Hepatocyte (in vitro differentiated cells): ENCODE data around the gene IER3. TPM values are rescaled to one million over a fixed set of nuclear protein-coding genes. Genes with fewer than 3 reads are reported as not detected.

Source experiments
- DNase-seq: peaks from one replicate; pipeline ENCODE4 v3.0.0-alpha.2; 2016; ENCODE audit warnings: low spot score
- H2AFZ ChIP-seq: fragments of 200-600 bp; sonication (generic); 2 replicates; pipeline ENCODE4 v1.6.0; 2016; ENCODE audit warnings: antibody characterized with exemption, mild to moderate bottlenecking
- H3K27ac ChIP-seq: fragments of 200-600 bp; sonication (generic); 2 replicates; pipeline ENCODE4 v1.5.1; 2016; ENCODE audit warnings: mild to moderate bottlenecking
- H3K27me3 ChIP-seq: fragments of 200-600 bp; sonication (generic); 2 replicates; pipeline ENCODE4 v1.6.1; 2016
- H3K36me3 ChIP-seq: fragments of 200-600 bp; sonication (generic); replicated peaks from 2 replicates; pipeline ENCODE4 v1.5.1; 2016; ENCODE audit warnings: low read depth; ENCODE audit not compliant: insufficient read depth
- H3K4me1 ChIP-seq: fragments of 200-600 bp; sonication (generic); 2 replicates; pipeline ENCODE4 v1.5.1; 2016; ENCODE audit warnings: mild to moderate bottlenecking, moderate library complexity; ENCODE audit not compliant: insufficient read depth
- H3K4me2 ChIP-seq: fragments of 200-600 bp; sonication (generic); 2 replicates; pipeline ENCODE4 v1.6.0; 2016
- H3K4me3 ChIP-seq: fragments of 200-600 bp; sonication (generic); 2 replicates; pipeline ENCODE4 v1.5.1; 2016; ENCODE audit warnings: mild to moderate bottlenecking
- H3K79me2 ChIP-seq: fragments of 200-600 bp; sonication (generic); 2 replicates; pipeline ENCODE4 v1.6.0; 2017; ENCODE audit warnings: mild to moderate bottlenecking
- H3K9me2 ChIP-seq: fragments of 200-600 bp; sonication (generic); replicated peaks from 2 replicates; pipeline ENCODE4 v1.6.0; 2017; ENCODE audit warnings: mild to moderate bottlenecking; ENCODE audit not compliant: insufficient read depth
- H3K9me3 ChIP-seq: fragments of 200-600 bp; sonication (generic); 2 replicates; pipeline ENCODE4 v1.5.1; 2016; ENCODE audit warnings: low read depth, mild to moderate bottlenecking
- H4K20me1 ChIP-seq: fragments of 200-600 bp; sonication (generic); 2 replicates; pipeline ENCODE4 v1.6.0; 2016; ENCODE audit warnings: mild to moderate bottlenecking; ENCODE audit not compliant: insufficient read depth, poor library complexity, severe bottlenecking
- CTCF ChIP-seq: fragments of 200-600 bp; sonication (generic); IDR thresholded peaks from 2 replicates; pipeline ENCODE4 v1.5.1; 2016; ENCODE audit warnings: antibody characterized with exemption, mild to moderate bottlenecking; ENCODE audit not compliant: poor library complexity
- EZH2 ChIP-seq: fragments of 200-600 bp; sonication (generic); IDR thresholded peaks from 2 replicates; pipeline ENCODE4 v1.6.1; 2016; ENCODE audit warnings: antibody characterized with exemption, mild to moderate bottlenecking, borderline replicate concordance
- EZH2phosphoT487 ChIP-seq: fragments of 200-600 bp; sonication (generic); IDR thresholded peaks from one replicate; pipeline ENCODE4 v1.6.1; 2018; ENCODE audit warnings: antibody characterized with exemption, mild to moderate bottlenecking, low read depth, moderate library complexity; ENCODE audit not compliant: unreplicated experiment, severe bottlenecking
- WGBS: methylation state at CpG from one replicate; pipeline ENCODE4 v1.1.6; 2016; ENCODE audit warnings: low lambda C conversion rate; ENCODE audit errors: missing lambda C conversion rate; 5-methylcytosine and 5-hydroxymethylcytosine counted together
- polyA plus RNA-seq: library from polyadenylated mRNA; unstranded; fragments of >200 nt; fragmentation: Nextera tagmentation; extraction: Ambion mirVana; gene quantifications from 2 replicates; pipeline ENCODE4 v1.2.1, GENCODE V29; 2016
- total RNA-seq: library from RNA; depleted of rRNA; stranded (reverse); fragments of >200 nt; gene quantifications from 2 replicates; pipeline ENCODE4 v1.2.3, GENCODE V29; 2014

Gene IER3
- total and polyA plus RNA-seq, 2 experiments from 2014 or later: 159 to 193 TPM

GRCh38 chr6:30763618-30764489, 19.5 kb upstream of the IER3 start:
- H3K27ac ChIP-seq: peak overlapping the region; percentile 94
- H2AFZ ChIP-seq: peak overlapping the region; percentile 7
- no peaks in the 10 kb centered on the region for H3K9me3 ChIP-seq
- H3K27me3 ChIP-seq: no peaks in the 10 kb centered on the region
- DNase-seq: peak; percentile 70
- H3K4me1 ChIP-seq: peaks cover 27% of the 10 kb centered on the region
- no peaks in the 10 kb centered on the region for H3K79me2 ChIP-seq
- H3K4me3 ChIP-seq: no peak overlapping the region
- H3K4me2 ChIP-seq: peak overlapping the region; percentile 53
- 29% methylated on average over 8 of the region's 8 CpGs for WGBS
- TF ChIP-seq CTCF (peak; percentile 29), EZH2 (no peak)
- H3K9me2 ChIP-seq: no peaks in the 10 kb centered on the region
- H3K36me3 ChIP-seq: no peaks in the 10 kb centered on the region
- H4K20me1 ChIP-seq: no peaks in the 10 kb centered on the region

GRCh38 chr6:30763155-30763617, 18.8 kb upstream of the IER3 start:
- no peak overlapping the region for H3K4me3 ChIP-seq
- H4K20me1 ChIP-seq: no peaks in the 10 kb centered on the region
- H3K36me3 ChIP-seq: no peaks in the 10 kb centered on the region
- H3K4me2 ChIP-seq: peak overlapping the region; percentile 53
- no peaks in the 10 kb centered on the region for H3K27me3 ChIP-seq
- H3K9me3 ChIP-seq: no peaks in the 10 kb centered on the region
- TF ChIP-seq EZH2 (no peak), CTCF (no peak), EZH2phosphoT487 (no peak)
- H3K27ac ChIP-seq: peak overlapping the region; percentile 94
- 96% methylated on average over 1 of the region's 1 CpG for WGBS
- peaks cover 20% of the 10 kb centered on the region for H3K4me1 ChIP-seq
- no peaks in the 10 kb centered on the region for H3K79me2 ChIP-seq
- DNase-seq: peak; percentile 5
- no peak overlapping the region for H2AFZ ChIP-seq
- H3K9me2 ChIP-seq: no peaks in the 10 kb centered on the region

GRCh38 chr6:30761791-30762429, 17.6 kb upstream of the IER3 start:
- no peak overlapping the region for H3K4me2 ChIP-seq
- no peak overlapping the region for H3K27ac ChIP-seq
- no peak overlapping the region for H2AFZ ChIP-seq
- DNase-seq: no peak
- 96% methylated on average over 4 of the region's 4 CpGs for WGBS
- H3K4me1 ChIP-seq: peaks cover 20% of the 10 kb centered on the region
- H3K4me3 ChIP-seq: no peak overlapping the region
- H3K27me3 ChIP-seq: no peaks in the 10 kb centered on the region
- H4K20me1 ChIP-seq: no peaks in the 10 kb centered on the region
- no peaks in the 10 kb centered on the region for H3K79me2 ChIP-seq
- no peak for TF ChIP-seq EZH2
- TF ChIP-seq CTCF: no peak
- TF ChIP-seq EZH2phosphoT487: no peak
- H3K36me3 ChIP-seq: no peaks in the 10 kb centered on the region
- no peaks in the 10 kb centered on the region for H3K9me2 ChIP-seq
- H3K9me3 ChIP-seq: no peaks in the 10 kb centered on the region
